Measurements from ENCODE around the gene PRPF40B. TPM values are rescaled to one million over a fixed set of nuclear protein-coding genes. Genes with fewer than 3 reads are reported as not detected.

The PRPF40B gene
- 5.5 and 11.4 TPM in 2 replicates for total RNA-seq

DNA sequence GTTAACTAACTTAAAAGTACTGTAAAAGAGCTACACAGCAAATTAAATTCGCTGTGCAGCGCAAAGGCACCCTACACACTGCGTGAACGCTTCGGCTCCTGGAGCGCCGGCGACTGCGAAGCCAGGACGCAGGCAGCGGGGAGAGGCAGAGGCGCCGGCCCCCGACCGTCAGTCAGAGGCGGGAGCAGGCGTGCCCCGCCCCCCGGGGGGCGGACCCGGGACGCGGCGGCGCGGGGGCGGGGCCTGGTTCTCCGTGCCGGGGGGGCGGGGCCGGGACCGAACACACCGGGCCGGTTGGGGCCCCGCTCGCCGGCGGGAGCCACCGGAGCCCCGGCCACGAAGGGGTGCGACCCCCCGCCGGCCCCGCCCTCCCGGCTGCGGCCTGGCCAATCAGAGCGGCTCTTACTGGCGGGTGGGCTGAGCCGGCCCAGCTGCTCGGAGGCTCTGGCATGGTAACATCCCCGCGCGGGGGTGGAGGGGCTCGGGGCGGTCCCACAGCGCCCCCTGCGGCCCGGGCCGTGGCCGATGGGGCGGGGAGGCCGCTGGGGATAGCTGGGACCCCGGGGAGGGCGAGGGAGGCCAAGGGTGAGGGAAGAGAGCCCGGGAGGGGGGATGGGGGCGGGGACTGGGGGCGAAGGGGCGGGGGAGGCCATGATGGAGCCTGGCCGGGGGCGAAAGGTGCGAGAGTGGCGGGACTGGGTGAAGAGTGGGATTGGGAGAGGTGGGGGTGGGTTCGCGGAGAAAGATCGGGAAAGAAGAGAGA lies at the start of gene PRPF40B:
Gene PRPF40B, plus strand, starts transcription at position 420 of the 763 bp plus-strand sequence. Its CDS starts 30 bp downstream, at position 450.

DNA sequence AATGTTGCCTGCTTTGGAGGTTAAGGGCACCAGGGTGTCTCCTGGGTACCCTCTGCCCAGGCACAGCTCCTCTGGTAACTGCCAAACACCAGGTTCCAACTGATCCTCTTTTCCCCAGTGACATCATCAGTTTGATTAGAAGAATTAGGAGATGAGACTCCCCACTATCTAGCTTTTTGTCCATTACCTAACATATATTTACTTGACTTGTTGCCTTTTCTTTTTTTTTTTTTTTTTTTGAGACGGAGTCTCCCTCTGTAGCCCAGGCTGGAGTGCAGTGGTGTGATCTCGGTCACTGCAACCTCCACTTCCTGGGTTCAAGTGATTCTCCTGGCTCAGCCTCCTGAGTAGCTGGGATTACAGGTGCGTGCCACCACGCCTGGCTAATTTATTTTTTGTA lies 17.8 kb upstream of the PRPF40B start, which contains the start of gene FAM186B:
Gene FAM186B, minus strand, starts transcription at position 101 of the 400 bp plus-strand sequence. CDS start 162 bp downstream, outside the sequence.

Other genes with a start within 250 kb of the PRPF40B start
- gene KCNH3, start 84.5 kb upstream of the PRPF40B start, total RNA-seq: 0.15 and 0.32 TPM in 2 replicates
- 60.9 and 76.0 TPM in 2 replicates for gene MCRS1, start 55.4 kb upstream of the PRPF40B start, total RNA-seq
- gene FAM186B, start 17.9 kb upstream of the PRPF40B start, total RNA-seq: 0.32 TPM in 1 of 2 replicates, not detected in the other
- 69.2 and 72.0 TPM in 2 replicates for gene FMNL3, start 83.8 kb downstream of the PRPF40B start, total RNA-seq
- 284 and 430 TPM in 2 replicates for gene TMBIM6, start 118.0 kb downstream of the PRPF40B start, total RNA-seq
- gene NCKAP5L, start 204.9 kb downstream of the PRPF40B start, total RNA-seq: 10.7 and 11.9 TPM in 2 replicates
- gene BCDIN3D, start 219.5 kb downstream of the PRPF40B start, total RNA-seq: 2.6 and 3.2 TPM in 2 replicates

Data from epithelial cell of umbilical artery (primary cell).